Stimulated activated CD8-positive, alpha-beta memory T cell treated with anti-CD3 and anti-CD28 coated beads, Interleukin-7, amount 100 ng/mL, for 1 hour (primary cell): ENCODE measurements around the gene RBM45.
"Not testable (repeated sequence)": the region's sequence is repeated elsewhere in the genome, so short reads cannot be mapped to it uniquely, and the experiment has no call there.

Experiments
- DNase-seq, 2 donors: peaks; one replicate each; pipeline ENCODE4 v3.0.0-alpha.2; 2020; ENCODE audit warnings: low read depth in 2 of 2

RBM45 gene

DNA sequence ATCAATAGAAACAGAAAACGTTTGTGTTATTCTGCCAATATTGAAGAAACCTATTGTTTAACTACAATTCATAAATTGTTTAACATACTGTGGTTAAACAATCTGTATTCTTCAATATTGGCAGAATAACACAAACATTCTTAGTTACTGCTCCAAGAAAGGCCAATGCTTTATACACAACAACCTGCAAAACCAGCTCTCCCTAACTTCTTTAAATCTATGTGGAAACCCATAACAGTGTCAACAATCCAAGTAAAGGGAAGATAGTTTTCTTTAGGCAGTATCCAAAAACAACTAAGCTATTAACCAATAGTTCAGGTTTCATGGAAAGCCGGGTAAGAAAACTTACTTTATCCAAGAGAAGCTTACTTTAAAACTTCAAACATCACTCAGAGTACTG, 6.2 kb upstream of the RBM45 start:
- DNase-seq, result no peak

- no peak for DNase-seq
Measured at GRCh38 chr2:178108176-178108575, 4.1 kb upstream of the RBM45 start.

DNA sequence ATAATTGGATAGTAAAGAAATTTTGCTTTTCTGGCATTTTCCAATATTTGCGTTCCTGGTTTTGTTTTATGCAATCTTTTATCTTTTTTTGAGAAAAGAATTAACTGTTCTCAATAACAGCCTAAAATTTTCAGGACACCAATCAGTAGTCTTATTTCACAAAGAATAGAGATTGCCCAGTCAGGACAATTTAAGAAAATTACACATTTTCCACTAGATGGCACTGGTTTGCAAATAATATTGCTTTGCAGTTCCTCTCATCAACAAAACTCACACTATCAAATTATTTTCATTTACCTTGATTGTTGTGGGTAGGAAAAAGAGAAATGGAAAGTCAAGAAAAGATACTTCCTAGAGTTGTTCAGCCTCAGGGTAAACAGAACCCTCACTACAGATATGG, 2.4 kb upstream of the RBM45 start:
- no peak for DNase-seq

DNA sequence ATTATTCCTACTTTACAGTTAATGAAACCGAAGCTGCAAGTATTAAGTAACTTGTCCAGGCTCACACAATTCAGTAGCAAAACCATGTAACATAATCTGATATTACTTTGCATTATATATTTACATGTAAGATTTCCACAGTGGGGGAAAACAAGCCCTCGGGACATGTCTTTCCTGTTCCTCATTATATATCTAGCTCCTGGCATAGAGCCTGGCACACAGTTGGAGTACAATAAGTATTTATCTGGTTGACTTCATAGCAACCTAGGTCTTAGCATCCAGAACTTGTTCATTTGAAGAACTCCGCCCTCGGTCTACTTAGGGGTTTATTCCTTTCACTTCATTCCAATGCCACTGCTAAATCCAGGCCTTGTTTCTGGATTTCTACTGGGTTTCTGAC, 1.6 kb upstream of the RBM45 start:
- no peak for DNase-seq

DNA sequence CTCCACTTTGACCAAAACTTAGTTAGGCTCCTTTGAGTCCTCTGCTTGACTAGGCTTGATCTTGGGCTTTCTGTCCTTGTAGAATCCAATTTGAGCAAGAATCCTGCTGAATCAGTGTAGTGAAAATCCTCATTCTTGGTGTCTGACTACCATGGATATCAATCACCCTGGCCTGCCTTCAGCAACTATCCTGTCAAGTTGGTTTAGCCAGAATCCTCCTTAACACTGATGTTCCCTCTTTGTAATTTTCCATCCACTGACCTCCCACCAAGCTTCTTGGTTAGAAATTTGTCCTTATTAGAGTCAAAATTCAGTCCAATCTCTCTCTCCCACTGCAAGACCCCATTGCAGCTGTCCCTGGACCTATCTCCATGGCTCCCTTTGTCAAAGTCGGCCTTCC, 494 bp upstream of the RBM45 start:
- no peak for DNase-seq

DNA sequence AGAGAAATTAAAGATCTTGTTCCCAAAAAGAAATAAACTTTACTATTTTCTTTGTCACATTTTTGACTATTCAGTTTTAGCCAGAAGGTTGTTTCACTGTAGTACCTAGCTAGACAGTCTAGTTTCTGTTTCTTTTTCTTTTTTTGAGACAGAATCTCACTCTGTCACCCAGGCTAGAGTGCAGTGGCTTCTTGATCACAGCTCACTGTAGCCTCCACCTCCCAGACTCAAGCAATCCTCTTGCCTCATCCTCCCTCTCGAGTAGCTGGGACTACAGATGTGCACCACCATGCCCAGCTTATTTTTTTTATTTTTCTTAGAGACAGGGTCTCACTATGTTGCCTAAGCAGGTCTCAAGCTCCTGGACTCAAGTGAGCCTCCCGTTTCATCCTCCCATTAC, 2.2 kb downstream of the RBM45 start:
- DNase-seq, result no peak

DNA sequence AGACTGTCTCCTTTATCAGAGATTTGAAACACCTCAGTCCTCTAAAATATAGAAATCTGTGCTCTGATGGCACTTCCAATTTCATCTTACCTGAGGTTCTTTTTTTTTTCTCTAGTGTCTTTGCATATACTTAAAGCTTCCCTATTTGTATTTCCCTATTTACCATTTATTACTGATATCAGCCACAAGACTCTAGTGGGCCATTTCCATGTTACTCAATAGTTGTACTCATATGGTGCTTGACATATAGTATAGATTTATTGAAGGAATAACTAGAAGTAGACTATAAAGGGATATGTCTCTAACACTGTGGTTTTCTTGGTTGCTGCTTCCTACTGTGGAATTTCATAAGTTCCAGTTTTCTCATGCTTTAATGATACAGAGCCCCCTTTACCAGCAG, 3.0 kb downstream of the RBM45 start:
- no peak for DNase-seq

DNA sequence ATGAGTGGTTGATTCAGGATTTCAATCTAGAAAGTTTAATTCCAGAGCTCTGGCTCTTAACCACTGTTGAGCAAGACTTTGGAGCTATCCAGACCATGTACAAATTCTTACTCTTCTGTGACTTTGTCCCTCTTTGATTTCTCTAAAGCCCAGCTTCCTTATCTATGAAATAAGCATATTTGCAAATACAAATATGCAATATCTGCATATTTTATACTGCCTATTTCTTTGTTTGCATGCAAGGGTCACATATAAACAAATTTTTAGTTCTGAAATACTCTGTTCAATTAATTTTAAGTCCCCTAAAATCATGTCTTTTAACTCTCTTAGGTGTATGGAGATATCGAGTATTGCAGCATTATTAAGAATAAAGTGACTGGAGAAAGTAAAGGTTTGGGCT, 5.5 kb downstream of the RBM45 start:
- DNase-seq, result no peak

DNA sequence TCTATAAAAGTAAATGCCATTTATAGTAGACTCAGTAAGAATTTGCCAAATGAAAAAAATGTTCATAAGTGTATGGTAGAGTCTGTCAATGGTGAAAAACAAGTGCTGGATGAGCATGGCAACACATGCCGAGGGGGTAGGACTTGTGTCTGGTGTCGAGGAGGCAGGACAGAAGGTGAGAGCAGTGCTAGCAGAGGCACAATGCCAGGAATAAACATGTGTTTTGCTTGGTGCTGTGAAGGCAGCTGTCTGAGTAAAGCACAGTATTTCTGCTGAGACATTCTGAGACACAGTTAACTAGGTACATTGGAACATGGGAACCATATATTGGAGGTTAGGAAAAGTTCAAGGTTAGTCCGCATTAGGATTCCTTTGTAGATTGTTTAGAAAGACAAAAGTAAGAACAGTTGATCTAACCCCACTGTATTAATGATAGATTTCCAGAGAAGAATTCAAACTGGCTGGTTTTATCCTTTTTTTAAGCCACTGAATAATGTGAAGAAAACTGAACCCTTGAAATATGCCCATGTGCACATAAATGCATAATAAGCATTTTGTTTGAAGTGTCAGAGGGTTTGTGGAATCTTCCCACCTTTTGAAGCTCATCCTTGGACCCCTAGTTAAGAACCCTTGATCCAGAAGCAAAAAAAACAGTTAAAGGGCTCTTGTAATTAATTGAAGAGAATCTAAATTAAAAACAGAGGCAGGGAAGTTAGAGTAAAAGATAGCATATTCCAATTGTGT, 7.1 kb downstream of the RBM45 start:
- DNase-seq, result no peak

DNA sequence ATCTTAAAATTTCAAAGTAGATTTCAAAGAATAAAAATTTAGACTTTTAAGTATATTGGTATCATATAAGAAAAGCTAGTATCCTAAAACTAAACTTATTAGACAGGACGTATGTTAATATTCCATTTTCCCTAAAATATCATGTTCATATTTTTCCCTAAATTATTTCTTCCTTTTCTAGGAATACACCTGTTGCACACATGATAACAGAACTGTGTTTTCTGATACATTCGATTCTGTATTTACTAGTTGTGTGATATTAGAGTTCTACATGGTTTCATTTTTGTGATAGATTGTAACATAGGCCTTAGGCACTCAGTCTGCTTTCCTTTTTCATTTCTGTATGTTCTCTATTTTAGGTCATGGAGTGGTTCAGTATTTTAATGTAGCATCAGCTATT, 10.9 kb downstream of the RBM45 start:
- no peak for DNase-seq

DNA sequence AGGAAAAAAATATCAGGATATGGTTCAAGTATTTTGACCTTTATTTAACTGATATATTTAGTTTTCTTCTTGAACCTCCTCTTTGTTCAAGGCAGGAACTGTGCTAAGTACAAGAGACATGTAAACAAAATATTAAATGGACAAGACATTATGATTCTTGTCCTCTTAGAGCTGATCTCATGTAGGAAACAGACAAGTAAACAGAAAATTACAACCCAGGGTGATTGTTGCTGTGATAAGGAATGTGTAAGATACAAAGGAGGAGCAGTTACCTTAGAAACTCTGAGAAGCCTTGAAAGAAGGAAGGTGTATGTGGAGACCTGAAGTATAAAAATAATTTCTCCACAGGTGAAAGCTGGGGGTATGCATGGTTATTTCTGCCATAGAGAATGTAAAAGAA, 12.9 kb downstream of the RBM45 start:
- DNase-seq, result no peak

DNA sequence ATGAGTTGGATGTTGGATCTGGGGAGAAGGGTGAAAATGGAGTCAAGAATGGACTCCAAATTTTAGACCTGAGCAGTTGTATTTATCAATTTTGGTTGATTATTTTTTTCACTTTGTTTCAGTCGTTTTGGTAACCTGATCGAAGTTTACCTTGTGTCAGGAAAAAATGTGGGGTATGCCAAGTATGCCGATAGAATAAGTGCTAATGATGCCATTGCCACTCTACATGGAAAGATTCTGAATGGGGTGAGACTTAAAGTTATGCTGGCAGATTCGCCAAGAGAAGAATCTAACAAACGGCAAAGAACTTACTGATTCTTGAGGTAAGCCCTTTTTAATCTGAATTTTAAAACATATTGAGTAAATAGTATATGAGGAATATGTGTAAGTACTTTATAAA, 13.6 kb downstream of the RBM45 start:
- no peak for DNase-seq

DNA sequence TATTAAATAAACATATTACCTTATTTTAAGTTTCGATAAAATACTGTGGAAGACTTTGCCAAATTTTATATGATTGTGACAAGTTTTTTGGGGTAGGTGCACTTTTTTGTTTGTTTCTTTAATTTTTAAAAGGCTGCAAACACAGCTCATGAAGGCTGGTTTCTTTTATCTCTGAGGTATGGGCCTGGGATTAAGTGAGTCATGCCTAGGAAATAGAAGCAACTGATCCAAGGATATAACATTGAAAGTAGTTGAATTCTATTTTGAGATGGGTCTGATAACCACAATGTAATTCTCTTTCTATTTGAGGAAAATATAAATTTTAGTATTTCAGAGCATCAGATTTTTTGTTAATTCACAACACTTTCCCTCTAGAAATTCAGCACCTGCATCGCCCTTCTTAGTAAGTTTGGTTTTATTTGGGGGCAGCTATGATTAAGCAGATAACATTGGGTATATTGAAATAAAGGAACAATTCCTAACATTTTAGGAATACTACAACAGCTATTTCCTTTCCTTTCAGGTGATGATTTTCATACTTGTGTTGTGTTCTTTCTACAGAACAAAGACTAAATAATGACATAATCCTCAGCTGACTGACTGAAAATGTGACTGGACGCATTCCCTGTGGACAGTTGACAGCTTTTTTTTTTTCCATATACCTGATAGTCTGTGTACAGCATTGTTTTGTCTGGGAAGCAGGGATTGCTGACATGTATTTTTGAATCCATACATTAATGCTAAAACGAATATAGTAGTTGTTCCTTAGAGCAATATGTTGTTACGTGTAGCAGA, 16.8 kb downstream of the RBM45 start:
- no peak for DNase-seq

DNA sequence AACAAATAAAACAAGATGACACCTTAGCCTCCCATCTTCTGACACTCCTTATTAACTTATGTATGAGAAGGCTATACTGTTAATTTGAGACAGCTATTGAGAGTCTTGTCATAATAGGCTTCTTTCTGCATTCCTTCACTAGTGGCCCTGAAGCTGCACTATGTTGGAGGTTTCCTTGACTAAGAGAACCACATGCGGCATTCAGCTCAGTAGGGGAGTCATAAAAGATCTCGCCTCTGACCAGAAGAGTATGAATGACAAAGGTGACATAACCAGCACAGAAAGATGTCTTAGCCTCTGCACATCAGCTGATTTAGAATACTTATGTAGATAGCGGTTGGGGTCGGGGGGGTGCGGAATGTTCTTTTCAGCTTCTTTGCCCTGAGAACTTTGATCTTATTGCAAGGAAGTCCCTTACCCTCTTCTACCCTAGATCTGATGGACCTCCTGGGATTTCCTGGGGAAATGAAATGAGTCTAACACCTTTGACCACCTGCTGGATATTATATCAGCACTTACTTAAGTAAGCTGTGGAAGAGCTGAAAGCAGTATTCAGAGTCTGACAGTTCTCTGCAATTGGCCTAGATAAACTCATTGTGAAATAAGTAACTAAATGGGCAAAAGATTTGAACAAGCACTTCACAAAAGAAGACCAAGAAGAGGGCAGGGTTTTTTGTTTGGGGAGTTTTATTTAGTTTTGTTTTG, 24.2 kb downstream of the RBM45 start:
- DNase-seq, result no peak

- no peak for DNase-seq
Measured at GRCh38 chr2:178142274-178143065, 30.2 kb downstream of the RBM45 start.

GRCh38 chr2:178143481-178143880, 31.2 kb downstream of the RBM45 start:
- no peak for DNase-seq

GRCh38 chr2:178152033-178152432, 39.8 kb downstream of the RBM45 start:
- DNase-seq, result no peak

- DNase-seq, result no peak
Measured at GRCh38 chr2:178152542-178152941, 40.3 kb downstream of the RBM45 start.

- DNase-seq, result no peak
Measured at GRCh38 chr2:178152977-178153376, 40.7 kb downstream of the RBM45 start.

GRCh38 chr2:178153878-178154277, 41.6 kb downstream of the RBM45 start:
- not testable (repeated sequence) for DNase-seq

GRCh38 chr2:178155524-178155923, 43.3 kb downstream of the RBM45 start:
- DNase-seq, result no peak

- DNase-seq, result no peak
Measured at GRCh38 chr2:178157574-178157973, 45.3 kb downstream of the RBM45 start.
